Measurements from ENCODE around the gene GFRA1. TPM values are rescaled to one million over a fixed set of nuclear protein-coding genes. Genes with fewer than 3 reads are reported as not detected.

The GFRA1 gene
- total RNA-seq, 1 experiment from 2014 or later: 0.30 TPM

- TF ChIP-seq, protein P1, sequence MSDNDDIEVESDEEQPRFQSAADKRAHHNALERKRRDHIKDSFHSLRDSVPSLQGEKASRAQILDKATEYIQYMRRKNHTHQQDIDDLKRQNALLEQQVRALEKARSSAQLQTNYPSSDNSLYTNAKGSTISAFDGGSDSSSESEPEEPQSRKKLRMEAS (IDR thresholded peaks at IDR 0.05): no peak
- TF ChIP-seq, protein P2, sequence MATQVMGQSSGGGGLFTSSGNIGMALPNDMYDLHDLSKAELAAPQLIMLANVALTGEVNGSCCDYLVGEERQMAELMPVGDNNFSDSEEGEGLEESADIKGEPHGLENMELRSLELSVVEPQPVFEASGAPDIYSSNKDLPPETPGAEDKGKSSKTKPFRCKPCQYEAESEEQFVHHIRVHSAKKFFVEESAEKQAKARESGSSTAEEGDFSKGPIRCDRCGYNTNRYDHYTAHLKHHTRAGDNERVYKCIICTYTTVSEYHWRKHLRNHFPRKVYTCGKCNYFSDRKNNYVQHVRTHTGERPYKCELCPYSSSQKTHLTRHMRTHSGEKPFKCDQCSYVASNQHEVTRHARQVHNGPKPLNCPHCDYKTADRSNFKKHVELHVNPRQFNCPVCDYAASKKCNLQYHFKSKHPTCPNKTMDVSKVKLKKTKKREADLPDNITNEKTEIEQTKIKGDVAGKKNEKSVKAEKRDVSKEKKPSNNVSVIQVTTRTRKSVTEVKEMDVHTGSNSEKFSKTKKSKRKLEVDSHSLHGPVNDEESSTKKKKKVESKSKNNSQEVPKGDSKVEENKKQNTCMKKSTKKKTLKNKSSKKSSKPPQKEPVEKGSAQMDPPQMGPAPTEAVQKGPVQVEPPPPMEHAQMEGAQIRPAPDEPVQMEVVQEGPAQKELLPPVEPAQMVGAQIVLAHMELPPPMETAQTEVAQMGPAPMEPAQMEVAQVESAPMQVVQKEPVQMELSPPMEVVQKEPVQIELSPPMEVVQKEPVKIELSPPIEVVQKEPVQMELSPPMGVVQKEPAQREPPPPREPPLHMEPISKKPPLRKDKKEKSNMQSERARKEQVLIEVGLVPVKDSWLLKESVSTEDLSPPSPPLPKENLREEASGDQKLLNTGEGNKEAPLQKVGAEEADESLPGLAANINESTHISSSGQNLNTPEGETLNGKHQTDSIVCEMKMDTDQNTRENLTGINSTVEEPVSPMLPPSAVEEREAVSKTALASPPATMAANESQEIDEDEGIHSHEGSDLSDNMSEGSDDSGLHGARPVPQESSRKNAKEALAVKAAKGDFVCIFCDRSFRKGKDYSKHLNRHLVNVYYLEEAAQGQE (IDR thresholded peaks at IDR 0.05; ENCODE audit: low read depth): no peak
Observed at GRCh38 chr10:116233230-116233629, 39.8 kb downstream of the GFRA1 start (continued).

DNA sequence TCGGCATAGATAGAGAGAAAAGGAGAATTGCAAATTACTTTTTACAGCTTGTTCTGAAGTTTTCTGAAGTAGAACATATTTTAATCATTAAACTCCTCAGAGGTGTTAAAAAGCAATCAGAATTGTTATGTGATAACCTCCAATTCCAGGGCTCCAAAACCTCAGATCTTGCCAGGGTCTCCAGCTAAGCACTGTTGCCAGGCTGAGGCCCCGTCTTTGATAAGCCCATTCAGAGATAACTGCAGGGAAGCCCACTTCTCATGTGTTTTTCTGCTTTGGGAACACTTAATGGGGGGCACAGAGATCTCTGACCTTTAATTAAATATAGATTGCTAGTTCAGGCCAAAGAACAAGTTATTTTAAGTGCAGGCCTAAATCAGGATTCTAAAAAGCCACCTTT lies 40.4 kb downstream of the GFRA1 start:
- H3K4me3 ChIP-seq (replicated peaks in 1 of 2; ENCODE audit: low read depth in 1 of 2, low read length in 2 of 2): no peak overlapping the region
- H3K9me2 ChIP-seq (ENCODE audit: insufficient read depth): no peaks in the 10 kb centered on the region
- H3K27ac ChIP-seq (ENCODE audit: low read depth, low read length): no peak overlapping the region
- CTCF ChIA-PET: no interaction called here
- no peak overlapping the region for H3K9ac ChIP-seq (ENCODE audit: low read length)
- DNase-seq (ENCODE audit: low read depth, low spot score) (no peak), ATAC-seq (no peak)
- no peak overlapping the region for H2AFZ ChIP-seq (ENCODE audit: low read depth, low read length, poor library complexity, severe bottlenecking)
- H3K9me3 ChIP-seq (ENCODE audit: control insufficient read depth in 1 of 2, insufficient read depth in 1 of 2, low read depth in 1 of 2, low read length in 2 of 2): no peaks in the 10 kb centered on the region
- H3K27me3 ChIP-seq (ENCODE audit: insufficient read depth, low read length): peaks cover 52% of the 10 kb centered on the region
- no peak overlapping the region for H3K4me2 ChIP-seq (ENCODE audit: low read length)
- POLR2A ChIA-PET: no interaction called here
- H3K36me3 ChIP-seq (ENCODE audit: control insufficient read depth in 1 of 2, insufficient read depth in 2 of 2, low read length in 2 of 2): no peaks in the 10 kb centered on the region
- intact Hi-C loops (cut with micrococcal nuclease): no loop called here
- no peaks in the 10 kb centered on the region for H3K4me1 ChIP-seq (ENCODE audit: control insufficient read depth in 1 of 2, insufficient read depth in 2 of 2, low read length in 2 of 2)
- no TSS peak for BruUV-seq (replicated peaks)
- H4K20me1 ChIP-seq (ENCODE audit: insufficient read depth): no peaks in the 10 kb centered on the region
- RAD21 ChIA-PET (ENCODE audit: low non-redundant PET in 1 of 2, low total read pairs in 2 of 2, uncharacterized antibody in 2 of 2, unreplicated experiment in 2 of 2): no interaction called here
- no peaks in the 10 kb centered on the region for H3K79me2 ChIP-seq (ENCODE audit: insufficient read depth, low read length)
- no peak for TF ChIP-seq EZH2 (IDR thresholded peaks at IDR 0.05)
- TF ChIP-seq, protein P1 (IDR thresholded peaks at IDR 0.05): no peak
- no peak for TF ChIP-seq ZBTB33 (IDR thresholded peaks at IDR 0.05; ENCODE audit: extremely low read depth, insufficient replicate concordance, low read length)
- no peak for TF ChIP-seq EZH2phosphoT487 (IDR thresholded peaks at IDR 0.05; ENCODE audit: borderline replicate concordance)
- TF ChIP-seq ZNF274 (IDR thresholded peaks at IDR 0.05; ENCODE audit: low read depth, low read length): no peak
- no peak for TF ChIP-seq JUND (IDR thresholded peaks at IDR 0.05)
- no peak for TF ChIP-seq RAD21 (IDR thresholded peaks at IDR 0.05; ENCODE audit: low read depth)
- TF ChIP-seq, protein P2 (IDR thresholded peaks at IDR 0.05; ENCODE audit: low read depth): no peak
